HG03460 (cell line): ENCODE results near the gene MYO16.
"Not testable (repeated sequence)": the region's sequence is repeated elsewhere in the genome, so short reads cannot be mapped to it uniquely, and the experiment has no call there.

Experiments used
- ATAC-seq: cut with Tn5 transposase; IDR thresholded peaks from one replicate; pipeline ENCODE4 v1.9.1; 2021; ENCODE audit not compliant: unreplicated experiment

The MYO16 gene

DNA sequence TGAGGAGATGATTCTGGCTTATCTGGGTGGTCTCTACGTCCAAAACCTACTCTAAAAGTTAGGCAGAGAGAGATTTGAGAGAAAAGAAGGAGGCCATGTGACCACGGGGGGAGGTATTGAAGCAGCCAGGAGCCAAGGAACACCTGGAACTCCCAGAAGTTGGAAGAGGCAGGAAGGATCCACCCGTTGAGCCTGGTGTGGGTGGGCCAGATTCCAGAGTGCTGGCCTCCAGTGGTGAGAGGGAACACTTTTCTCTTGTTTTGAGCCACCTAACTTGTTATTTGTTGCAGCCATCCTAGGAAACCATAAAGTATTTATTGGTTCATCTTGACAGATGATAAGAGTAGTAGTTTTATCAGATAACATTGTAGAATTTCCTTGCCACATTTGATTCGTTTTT, 396.9 kb downstream of the MYO16 start:
- no peak for ATAC-seq

DNA sequence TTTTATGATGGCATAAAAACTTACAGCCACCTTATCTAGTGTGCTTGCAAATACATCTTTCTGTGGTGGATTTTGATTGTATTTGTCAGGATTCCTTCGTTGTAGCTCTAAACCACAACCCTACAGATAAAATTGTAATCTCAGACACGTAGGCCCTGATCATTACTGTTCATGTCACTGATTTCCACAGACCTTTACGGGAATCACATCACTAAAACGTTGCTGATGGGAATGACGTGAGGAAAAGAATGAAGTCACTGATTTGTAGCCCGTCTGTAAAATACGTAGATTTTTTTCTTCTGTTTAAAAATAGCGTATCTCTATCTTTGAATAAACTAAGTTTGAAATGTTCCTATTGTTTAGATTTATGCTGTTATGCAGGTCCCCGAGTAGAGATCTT, 399.2 kb downstream of the MYO16 start:
- no peak for ATAC-seq

DNA sequence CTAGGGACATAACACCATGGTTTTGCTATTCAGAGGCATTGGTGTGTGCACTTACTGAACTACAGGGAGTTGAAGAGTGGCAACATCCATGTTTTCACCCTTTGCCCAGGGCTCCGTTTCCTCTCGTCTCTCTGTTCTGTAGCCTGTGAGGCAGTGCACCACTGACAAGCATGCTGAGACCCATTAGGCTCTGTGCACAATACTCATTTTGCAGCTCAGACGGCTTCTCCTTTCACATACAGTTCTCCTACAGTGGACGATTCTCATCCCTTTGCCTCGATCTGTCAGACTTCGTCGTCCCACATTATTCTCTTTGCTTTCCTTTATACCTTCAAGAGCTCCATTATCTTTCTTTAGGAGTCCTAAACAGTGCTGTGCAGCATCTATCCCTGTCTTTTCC, 403.7 kb downstream of the MYO16 start:
- ATAC-seq = no peak

DNA sequence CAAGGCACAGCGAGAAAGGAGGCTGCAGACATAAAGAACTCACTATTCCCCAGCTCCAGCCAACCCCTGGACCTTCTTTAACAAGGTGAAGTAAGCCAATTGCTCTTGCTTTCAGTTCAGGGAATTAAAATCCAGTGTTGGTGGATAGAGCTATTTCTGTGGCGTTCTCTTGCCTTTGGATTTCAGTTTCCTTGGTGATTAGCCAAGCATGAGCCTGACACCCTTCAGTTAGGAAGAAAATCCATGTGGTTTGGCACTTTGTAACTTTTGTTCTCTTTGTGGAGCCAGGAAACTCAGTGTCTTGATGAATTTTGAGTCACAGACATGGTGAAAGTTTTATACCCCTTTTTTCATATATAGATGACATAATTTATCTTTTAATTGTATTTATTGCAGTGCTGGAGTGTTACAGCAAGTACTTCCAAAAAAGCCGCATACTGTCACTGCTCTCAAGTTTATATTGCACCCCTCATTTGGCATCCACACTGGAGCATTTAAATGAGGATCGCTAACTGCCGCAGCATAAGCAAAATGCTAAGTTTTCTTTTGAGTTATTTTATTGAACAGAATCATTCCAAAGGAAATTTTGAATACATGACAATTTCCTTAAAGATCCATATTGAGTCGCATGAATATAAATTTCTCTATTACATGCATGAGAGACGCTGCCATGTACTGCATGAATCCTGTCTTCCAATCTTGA, 406.8 kb downstream of the MYO16 start:
- ATAC-seq = no peak

DNA sequence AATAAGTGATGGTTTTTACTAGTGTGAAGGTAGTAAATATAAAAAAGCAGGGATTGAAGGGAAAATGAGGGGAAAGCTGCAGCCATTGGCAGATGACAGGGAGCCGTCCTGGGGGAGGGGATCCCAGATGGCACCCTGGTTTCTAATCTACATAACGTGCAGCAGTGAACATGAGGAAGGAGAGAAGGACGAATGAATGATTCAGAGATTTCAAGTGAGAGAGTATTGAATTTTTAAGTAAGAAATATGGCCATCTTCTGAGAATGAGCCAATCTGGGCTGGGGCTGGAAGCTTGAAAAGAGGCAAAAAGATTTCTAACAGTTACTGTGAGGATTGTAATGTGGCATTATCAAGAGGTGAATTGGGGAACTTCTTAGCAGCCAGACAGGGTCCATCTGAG, 414.2 kb downstream of the MYO16 start:
- ATAC-seq = no peak

DNA sequence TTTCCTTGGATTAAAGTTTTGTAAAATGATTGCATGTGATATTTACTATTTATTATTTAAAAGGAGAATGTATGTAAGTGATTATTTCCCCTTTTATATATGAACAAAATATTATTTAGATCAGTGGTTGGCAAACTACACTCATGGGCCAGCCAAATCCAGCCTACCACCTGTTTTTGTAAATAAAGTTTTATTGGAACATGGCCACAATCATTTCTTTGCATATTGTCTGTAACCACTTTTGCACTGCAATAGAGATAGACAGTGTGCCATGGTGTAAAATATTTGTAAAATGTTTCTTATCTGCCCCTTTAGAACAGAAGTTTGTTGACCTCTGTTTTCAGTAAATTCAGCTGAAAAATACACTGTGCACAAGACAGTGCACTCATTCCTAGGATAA, 426.4 kb downstream of the MYO16 start:
- ATAC-seq = no peak

DNA sequence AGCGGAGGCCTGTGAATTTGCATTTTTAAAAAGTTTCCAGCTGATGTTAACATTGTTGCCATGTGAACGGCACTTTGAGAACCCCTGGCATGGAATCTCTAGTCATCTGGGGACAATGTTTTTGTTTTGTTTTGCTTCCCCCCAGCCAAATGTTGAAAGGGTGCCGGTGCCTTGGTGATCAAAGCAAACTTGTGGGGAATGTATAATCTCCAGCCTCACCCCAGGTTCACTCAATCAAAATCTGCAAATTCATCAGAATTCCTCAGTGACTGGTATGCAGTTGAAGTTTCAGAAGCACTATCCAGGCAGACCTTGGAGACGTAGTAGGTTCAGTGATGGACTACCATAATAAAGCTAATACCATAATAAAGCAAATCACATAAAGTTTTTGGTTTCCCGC, 428.7 kb downstream of the MYO16 start:
- no peak for ATAC-seq

DNA sequence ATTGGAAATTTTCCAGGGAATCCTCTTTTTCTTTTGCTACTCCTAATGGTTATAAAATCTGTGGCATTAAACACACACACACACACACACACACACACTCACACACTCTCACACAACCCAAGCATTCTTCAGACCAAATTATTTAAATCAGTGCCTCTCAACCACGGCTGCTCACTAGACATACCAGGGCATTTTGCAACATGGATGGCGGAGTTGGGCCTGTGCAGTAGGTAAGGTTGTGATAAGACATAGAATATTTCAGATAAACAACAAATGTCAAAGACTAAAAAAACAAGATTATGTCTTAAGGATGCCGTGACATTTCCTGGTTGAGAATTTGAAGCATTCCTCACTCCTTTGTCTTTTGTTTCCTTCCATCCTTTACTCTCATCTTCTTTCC, 443.1 kb downstream of the MYO16 start:
- no peak for ATAC-seq

DNA sequence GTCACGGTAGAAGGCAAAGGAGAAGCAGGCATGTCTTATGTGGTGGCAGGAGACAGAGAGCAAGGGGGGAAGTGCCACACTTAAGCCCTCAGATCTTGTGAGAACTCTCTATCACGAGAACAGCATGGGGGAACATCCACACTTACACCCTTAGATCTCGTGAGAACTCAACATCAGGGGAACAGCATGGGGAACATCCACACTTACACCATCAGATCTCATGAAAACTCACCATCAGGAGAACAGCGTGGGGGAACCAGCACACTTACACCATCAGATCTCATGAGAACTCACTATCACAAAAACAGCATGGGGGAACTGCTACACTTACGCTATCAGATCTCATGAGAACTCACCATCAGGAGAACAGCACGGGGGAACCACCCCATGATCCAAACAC, 445.0 kb downstream of the MYO16 start:
- ATAC-seq = no peak

DNA sequence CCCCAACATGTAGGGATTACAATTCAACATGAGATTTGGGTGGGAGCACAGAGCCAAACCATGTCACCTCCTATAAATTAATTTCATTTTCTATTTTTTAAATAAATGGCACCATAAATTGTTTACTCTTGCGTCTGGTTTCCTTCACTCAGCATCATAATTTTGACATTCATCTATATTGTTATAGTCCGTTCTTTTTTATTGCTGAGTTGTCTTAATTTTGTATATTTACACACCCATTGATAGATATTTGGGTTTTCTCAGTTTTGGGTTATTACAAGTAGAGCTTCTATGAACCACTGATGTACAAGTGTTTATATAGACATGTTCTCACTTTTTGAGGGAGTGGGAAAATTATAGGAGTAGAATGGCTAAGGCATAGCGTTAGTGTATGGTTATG, 445.4 kb downstream of the MYO16 start:
- ATAC-seq = no peak

DNA sequence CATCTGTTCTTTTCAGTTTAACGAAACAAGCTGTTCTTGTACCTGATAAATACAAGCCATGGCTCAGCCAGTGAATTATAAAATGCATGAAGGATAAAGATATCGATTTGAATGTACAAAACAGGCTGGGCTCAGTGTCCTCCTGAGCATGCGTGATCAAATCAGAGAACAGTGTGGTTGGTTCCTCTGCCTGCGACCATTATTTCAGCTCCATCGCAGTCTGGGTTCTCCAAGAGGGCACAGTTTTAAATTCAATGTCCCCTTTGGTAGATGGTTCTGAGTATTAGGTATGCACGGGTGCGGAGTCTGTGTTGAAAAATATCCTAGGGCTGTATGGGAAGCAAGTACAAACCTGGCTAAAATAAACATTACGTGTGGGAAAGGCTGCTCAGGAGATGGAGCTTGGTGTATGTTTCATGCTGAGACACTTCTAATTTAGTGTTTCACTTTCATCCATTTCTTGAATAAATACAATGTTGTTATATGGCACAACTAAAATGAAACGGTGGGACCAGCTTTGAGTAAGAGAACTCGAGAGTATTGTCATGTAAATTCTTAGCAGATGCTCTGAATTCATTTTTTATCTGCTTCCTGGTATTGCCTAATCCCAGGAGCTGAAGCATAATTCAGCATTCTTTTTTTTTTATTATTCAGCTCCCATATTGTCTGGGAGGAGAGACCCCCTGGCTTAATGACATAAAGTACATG, 458.7 kb downstream of the MYO16 start:
- no peak for ATAC-seq

DNA sequence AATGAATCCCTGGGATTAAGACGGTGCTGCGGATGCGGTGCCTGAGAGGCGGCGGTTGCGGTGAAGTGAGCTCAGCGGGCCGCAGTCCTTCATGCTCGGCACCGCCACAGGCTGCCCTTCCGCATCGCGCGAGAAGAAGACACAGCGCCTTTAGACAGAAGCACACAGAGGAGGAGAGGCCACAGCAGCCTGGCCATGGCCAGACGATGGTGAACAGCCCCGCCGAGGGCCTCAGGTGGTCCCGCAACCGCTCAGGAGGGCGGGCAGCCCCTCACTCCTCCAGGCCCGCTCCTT, 459.2 kb downstream of the MYO16 start:
- no peak for ATAC-seq

DNA sequence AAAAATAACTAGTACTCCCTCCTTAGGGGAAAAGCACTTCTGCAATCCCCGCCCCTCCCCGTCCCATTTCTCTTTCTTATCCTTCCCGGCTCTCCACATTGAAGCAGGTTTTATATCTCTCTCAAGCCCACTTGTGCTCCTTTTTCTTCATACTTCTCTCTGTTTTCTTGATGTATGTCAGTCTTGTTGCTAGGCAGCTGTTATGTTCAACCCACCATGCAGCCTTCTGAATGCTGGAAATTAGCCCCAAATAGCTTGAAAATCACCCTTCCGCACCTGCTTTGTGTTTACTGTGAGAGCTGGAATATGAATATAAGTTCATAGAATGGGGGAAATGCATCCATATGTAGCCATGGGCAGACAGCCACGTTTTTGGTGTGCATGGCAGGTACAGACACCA, 461.4 kb downstream of the MYO16 start:
- no peak for ATAC-seq

DNA sequence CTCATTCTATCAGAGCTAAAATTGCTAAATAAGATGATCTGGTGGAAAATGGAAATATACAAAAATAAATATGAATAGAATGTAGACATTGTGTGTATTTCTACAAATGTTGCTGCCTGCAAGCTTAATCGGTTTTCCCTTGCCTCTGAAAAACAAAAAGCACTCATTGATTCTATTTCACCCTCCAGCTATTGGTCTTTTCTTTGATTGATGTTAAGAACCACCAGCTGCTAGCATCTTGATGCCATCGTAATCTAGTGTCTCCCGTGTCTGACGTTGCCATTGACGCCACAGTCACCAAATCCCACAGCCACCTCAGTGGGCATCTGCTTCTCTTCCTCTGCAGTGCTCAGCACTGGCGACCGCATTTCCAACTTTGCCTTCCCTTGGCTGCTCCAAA, 461.8 kb downstream of the MYO16 start:
- ATAC-seq = no peak

DNA sequence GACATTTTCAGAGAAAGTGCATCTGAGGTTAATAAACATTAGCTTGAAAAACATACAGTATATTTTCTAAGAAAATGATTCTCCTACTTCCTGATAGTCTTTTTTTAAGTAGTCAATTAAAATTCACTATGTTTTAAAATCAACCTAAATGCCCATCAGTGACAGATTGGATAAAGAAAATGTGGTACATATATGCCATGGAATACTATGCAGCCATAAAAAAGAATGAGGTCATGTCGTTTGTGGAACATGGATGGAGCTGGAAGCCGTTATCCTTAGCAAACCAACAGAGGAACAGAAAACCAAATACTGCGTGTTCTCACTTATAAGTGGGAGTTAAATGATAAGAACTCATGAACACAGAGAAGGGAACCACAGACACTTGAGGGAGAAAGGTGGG, 462.8 kb downstream of the MYO16 start:
- ATAC-seq = not testable (repeated sequence)

DNA sequence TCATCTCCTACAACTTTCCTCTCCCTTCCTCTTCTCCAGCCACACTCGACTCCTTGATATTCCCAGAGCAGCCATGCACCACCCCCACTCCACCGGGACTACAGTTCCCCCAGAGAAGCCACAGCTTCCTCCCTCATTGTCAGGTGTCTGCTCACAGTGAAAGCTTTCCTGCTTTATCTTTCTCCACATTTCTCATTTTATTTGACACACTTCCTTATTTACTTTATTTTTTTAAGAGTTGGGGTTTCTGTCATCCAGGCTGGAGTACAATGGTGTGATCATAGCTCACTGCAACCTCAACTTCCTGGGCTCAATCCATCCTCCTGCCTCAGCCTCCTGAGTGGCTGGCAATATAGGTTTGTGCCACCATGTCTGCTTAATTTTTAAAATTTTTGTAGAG, 464.6 kb downstream of the MYO16 start:
- ATAC-seq = no peak

DNA sequence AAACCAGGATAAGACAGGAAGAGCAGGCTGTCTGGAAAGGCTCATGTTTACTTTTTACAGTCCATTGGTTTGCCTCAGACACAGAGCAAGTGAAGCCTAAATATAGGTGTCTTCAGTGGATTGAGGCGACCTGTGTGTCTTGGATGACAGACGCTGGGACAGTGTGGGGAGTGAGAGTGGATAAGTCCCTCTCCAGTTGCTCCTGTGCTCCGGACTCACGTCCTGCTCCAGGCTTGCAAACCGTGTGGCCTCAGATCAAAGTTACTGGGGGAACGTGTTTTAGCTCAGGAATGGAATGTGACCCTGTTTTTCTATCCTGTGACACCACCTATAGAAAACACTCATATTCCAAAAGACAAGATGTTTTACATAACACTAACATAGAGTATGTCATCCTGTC, 465.7 kb downstream of the MYO16 start:
- ATAC-seq = no peak

DNA sequence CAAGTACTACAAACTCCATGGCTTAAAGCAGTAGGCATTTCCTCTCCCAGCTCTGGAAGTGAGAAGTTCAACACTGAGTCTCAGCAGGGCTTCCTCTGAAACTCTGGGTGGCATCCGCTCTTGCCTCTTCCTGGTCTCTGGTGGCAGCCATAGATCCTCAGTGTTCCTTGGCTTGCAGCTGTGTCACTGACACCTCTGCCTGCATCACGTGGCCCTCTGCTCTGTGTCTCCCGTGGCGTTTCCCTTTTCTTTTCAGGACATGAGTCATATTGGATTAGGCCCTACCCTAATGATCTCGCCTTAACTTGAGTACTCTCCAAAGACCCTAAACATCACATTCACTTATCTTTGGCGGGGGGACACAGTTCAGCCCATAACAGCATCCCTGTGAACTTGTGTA, 466.7 kb downstream of the MYO16 start:
- ATAC-seq = no peak

DNA sequence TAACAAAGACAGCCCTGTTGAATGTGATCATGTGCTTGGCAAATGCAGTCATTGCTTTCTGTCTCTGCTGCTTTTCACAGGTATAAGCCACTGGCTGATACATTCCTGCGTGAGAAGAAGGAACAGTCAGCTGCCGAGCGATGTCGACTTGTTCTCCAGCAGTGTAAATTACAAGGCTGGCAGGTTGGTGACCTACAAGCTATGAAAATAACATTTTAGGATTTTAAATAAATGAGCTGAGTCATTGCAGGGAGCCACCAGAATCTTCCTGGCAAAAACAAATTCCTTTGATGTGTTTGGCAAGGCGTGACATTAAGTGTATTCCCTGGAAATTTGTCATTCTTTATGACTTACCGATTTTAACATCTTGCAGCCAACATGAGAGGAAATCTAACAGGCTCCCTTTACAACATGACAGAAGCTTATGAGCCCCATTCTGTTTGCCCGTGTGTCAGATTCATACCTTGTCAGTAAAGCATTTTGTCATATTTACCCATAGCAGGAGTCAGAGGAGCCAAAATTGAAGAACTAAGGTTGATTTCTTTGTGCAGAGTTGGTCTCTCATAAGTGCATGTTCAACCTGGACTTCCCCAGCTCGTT, 471.4 kb downstream of the MYO16 start:
- no peak for ATAC-seq

DNA sequence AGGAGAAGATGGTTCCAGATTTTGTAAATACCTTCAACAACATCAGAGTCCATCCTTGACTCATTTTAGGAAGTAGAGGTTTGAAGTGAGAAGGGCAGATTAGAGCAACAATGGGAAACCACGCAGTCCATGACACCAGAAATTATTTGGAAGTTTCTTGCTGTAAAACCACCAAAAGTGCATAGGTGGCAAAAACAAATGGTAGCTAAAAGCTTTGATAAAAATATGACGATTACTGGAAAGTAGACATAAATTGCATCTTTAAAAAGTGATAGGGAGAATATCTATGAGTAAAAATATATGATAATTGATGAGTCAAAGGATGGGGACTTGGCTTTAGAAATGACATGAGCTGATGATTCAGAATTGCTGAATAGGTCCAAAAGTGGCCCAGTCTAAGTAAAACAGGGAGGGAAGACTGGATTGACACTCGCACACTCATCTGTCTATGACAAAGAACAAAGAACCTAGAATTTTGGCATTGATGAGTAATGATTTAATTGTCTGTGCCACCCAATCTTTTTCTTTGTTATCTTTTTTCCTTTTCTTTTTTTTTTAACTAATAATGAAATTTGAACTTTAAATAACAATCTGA, 472.2 kb downstream of the MYO16 start:
- no peak for ATAC-seq

DNA sequence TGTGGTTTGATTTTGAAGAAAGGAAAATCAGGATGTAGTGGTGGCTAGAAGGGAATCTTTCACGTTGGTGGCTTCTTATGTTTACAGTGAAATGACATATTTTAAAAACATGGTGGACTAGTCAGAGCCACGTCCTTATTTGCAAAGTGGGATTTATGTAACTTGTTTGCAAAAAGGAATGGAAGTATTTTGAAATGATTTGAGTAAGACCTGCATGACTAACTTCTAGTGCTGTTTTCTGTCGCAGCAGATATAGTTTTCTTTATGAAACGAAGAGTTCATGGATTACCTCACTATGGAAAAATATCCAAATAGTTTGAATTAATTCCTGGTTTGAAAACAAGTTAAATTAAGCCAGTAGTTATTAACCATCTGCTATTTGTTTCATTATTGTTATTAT, 476.5 kb downstream of the MYO16 start:
- ATAC-seq = no peak

DNA sequence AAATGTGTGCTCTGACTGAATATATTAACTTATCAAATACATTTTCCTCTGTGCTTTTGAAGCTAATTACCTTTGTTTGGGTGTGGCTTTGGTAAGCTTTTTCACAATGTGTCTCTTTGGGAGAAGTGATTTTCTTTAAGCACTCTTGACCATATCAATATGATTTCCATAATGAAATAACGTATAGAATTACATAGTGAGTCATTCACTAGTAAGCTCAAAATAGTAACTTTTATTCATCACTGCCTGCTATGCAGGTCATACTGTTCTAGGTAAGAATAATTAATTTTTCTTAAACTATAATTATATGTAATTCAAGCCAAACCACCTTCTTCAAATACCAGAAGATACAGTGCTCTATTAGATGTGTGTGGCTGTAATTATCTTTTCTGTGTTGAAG, 480.7 kb downstream of the MYO16 start:
- no peak for ATAC-seq
